Upper lobe of left lung (tissue), 4 donors: Measurements from ENCODE around the gene MAPK8IP3.

Experiments
- POLR2A ChIP-seq, 4 donors: fragments of 450-650 bp; IDR thresholded peaks; one replicate each; pipeline ENCODE4 v1.5.1; 2016 to 2017; ENCODE audit warnings: antibody characterized with exemption in 4 of 4, mild to moderate bottlenecking in 2 of 4
- POLR2AphosphoS5 ChIP-seq, 2 donors: sonication (generic); formaldehyde crosslinking; IDR thresholded peaks; one replicate each; pipeline ENCODE4 v1.5.1; 2017; ENCODE audit warnings: antibody characterized with exemption in 2 of 2
- TF ChIP-seq, protein P1 (sequence below), 6 experiments: fragments of 450-650 bp in 4 of 6; fragments of 200-600 bp in 2 of 6; sonication (generic) in 2 of 6; IDR thresholded peaks; one replicate each; pipeline ENCODE4 v1.5.1; 2016 to 2019; ENCODE audit warnings: antibody characterized with exemption in 6 of 6

DNA sequence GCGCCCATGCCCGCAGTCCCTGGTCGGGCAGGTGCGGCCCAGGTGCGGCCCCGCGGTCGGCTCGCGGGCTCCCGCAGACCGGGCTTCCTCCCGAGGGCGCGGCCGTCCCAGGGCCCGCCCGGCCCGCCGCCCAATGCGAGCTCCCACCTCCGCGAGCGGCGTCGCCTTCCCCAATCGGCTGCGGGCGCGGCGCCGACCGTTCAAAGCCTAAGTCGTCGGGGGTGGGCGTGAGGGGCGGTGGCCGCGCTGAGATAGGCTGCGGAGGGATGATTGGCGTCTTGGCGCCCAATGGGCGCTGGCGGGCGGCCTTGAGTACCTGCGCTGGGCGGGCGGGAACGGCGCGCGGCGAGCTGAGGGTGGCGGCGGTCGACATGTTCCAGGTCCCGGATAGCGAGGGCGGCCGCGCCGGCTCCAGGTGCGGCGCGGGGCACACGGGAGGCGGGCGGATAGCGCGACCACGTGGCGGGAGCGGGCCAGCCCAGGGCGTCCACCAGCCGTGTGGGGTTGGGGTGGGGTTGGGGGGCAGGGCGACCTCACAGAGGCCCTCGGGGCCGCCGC, 28.0 kb upstream of the MAPK8IP3 start, which contains the start of gene JPT2:
- TF ChIP-seq, protein P1, sequence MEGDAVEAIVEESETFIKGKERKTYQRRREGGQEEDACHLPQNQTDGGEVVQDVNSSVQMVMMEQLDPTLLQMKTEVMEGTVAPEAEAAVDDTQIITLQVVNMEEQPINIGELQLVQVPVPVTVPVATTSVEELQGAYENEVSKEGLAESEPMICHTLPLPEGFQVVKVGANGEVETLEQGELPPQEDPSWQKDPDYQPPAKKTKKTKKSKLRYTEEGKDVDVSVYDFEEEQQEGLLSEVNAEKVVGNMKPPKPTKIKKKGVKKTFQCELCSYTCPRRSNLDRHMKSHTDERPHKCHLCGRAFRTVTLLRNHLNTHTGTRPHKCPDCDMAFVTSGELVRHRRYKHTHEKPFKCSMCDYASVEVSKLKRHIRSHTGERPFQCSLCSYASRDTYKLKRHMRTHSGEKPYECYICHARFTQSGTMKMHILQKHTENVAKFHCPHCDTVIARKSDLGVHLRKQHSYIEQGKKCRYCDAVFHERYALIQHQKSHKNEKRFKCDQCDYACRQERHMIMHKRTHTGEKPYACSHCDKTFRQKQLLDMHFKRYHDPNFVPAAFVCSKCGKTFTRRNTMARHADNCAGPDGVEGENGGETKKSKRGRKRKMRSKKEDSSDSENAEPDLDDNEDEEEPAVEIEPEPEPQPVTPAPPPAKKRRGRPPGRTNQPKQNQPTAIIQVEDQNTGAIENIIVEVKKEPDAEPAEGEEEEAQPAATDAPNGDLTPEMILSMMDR (IDR thresholded peaks at IDR 0.05), result peak in 2 of 6 experiments; percentile 7 to 17
- TF ChIP-seq POLR2A (IDR thresholded peaks at IDR 0.05) (peak in 1 of 4 donors; percentile 74), POLR2AphosphoS5 (IDR thresholded peaks at IDR 0.05) (peak in 1 of 2 donors; percentile 73)
